Activated CD4-positive, alpha-beta T cell treated with anti-CD3 and anti-CD28 coated beads for 4 hours (primary cell): ENCODE measurements around the gene SMYD3.

Experiments
- DNase-seq, 2 donors: peaks; one replicate each; pipeline ENCODE4 v3.0.0-alpha.2; 2020

SMYD3 gene

DNA sequence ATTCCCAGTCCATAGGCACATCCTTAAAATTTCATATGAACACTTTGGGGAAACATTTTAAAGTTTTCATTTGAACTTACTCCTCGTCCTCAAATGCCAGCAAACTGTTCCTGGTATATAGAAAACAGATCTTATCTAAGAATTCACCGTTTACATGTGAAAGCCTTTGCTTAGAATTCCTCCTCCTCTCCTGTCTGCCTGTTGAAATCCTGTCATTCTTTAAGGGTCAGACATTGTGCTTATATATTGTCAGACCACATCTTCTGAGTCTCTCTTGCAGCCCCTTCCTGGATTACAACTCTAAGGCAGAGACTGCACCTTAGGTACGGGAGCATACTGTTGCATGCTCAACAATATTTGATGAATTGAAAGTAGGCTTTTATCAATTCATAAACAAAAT is 239.7 kb downstream of the SMYD3 start:
- DNase-seq = no peak

DNA sequence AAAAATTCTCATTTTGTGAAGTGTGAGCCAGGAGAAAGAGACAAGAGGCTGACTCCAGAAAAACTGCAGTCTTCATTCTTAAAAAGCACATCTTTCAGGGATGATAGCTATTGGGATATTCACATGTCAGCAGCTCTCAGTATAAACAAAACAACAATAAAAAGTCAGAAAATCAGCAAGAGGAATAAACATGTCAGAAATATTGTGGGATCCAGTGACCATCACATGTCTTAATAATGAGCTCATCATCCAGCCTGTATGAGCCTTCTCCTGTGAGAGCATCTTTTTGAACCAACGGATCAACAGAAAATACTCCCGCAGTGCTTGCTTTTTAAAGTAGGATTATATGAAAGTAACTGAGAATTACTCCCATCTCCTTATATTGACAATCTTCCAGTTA is 241.6 kb downstream of the SMYD3 start:
- no peak for DNase-seq

DNA sequence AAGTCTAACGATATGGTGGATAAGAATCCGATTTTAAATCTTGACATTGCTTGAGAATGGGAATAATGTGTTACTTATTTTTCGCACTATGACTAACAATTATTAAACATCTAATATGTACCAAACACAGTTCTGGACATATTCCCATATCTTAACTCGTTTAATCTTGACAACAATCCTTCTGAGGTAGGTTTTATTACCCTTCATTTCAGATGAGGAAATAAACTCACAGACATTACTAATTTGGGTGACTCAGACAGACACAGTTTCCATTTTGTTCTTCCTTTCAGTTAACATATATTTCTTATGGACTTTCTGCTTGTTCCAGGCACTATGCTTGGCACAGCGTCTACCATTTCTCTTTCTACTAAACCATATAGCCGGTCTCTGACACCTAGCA is 244.8 kb downstream of the SMYD3 start:
- DNase-seq = no peak

DNA sequence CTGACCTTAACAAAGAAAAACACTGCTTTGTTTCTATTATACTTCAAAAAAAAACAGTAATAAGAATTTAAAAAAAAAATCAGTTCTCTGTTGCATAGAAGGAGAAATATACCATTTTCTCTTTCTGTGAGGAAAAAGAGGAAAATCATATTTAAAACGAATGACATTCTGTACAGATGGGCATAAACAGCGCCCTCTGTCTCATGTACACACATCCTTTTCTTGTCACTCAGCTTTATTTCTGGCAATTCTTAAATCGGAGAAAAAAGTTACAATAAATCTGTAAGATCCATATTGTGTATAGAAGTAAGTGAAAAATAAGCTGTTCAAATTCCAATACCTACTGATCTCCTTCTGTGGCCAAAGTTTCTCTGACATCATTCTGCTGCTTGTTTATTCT is 245.4 kb downstream of the SMYD3 start:
- DNase-seq = no peak

DNA sequence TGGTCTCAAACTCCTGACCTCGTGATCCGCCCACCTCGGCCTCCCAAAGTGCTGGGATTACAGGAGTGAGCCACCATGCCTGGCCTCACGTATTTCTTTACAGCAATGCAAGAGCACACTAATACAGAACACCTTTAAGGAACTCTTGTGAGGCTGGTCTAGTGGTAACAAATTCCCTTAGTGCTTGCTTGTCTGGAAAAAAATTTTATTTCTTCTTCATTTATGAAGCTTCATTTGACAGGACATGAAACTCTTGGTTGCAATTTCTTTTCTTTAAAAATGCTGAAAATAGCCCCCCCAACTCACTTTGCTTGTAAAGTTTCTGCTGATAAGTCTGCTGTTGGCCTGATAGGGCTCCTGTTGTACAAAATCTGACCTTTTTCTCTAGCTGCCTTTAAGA is 248.8 kb downstream of the SMYD3 start:
- DNase-seq = no peak

DNA sequence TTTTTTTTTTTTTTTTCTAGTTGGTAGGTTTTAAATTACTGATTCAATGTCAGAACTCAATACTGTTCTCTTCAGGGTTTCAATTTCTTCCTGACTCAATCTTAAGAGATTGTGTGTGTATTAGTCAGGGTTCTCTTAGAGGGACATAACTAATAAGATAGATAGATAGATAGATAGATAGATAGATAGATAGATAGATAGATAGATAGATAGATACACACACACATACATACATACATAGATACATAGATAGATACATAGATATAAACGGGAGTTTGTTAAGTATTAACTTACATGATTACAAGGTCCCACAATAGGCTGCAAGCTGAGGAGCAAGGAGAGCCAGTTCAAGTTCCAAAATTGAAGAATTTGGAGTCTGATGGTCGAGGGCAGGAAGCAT is 251.3 kb downstream of the SMYD3 start:
- no peak for DNase-seq

DNA sequence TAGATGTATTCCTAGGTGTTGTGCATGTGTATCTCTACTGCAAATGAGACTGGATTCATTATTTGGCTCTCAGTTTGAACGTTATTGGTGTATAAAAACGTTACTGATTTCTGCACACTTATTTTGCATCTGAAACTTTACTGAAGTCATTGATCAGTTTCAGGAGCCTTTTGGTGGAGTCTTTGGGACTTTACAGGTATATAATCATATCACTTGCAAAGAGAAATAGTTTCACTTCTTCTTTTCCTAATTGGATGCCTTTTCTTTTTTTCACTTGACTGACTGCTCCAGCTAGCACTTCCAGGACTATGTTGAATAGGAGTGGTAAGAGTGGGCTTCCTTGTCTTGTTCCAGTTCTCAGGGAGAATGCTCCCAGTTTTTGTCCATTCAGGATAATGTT is 252.2 kb downstream of the SMYD3 start:
- DNase-seq = no peak

DNA sequence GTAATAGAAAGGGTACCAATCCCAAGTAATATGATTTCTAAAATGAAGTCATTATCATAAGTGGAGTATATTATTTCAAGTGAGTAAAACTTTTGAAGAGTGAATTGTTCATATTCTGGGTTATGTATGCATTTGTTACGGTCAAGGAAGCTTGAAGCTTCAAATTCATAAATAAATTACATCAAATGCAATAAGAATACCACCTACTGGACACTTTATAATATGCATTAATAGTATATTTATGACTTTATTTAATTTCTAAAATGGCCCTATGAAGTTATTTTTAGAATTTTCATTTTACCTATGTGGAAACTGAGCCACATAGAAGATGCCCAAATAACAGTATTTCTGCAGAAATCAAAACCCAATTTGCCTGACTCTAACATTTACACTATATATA is 260.6 kb downstream of the SMYD3 start:
- DNase-seq = no peak

DNA sequence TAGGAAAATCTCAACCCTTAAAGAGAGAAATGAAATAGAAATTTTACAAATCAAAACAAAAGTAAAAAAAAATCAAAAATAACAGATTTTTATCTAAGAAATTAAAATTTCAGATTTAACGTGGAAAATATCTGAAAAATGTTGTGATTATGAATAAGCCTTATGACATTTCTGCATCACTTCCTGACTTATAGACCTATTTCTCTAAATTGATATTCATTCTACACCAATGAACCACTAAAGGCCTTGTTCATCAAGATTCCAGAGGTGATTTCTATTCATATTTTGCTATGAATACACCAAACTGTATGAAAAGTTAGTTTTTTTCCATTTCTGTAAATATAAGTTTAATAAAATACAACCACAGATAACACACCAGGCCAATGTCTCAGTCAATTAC is 261.5 kb downstream of the SMYD3 start:
- no peak for DNase-seq

DNA sequence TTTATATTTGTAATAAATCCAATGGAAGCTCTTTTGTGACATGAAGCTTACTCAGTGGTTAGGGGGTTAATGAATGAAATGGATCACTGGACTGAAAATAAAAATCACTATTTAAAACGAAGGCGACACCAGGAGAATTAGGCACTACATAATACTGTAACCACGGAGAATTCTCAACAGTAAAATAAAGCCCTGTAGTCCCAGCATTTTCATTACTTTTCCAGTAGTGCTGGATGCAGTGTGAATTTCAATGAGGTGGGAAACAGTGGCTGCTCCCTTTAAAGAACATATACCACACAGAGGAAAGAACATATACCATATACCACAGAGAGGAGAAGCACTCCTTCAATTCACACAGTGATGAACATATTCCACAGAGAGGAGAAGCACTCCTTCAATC is 275.0 kb downstream of the SMYD3 start:
- no peak for DNase-seq

DNA sequence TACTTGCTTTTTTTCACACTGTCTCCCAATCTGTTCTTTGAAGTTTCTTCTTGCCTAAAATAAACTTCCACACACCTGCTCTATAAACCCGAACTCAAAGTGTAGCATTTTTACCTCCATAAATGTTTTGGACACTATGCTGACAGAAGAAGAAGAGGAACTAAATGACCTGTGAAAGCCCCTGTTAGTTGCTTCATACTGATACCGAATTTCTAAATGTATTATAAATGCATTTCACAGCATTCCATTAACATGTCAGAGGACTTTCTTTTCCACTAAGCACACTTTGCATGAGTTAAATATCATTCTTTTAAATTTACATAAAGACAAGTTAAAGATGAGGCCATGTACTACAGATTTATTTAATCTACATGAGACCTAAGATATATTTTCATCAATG is 281.0 kb downstream of the SMYD3 start:
- no peak for DNase-seq

DNA sequence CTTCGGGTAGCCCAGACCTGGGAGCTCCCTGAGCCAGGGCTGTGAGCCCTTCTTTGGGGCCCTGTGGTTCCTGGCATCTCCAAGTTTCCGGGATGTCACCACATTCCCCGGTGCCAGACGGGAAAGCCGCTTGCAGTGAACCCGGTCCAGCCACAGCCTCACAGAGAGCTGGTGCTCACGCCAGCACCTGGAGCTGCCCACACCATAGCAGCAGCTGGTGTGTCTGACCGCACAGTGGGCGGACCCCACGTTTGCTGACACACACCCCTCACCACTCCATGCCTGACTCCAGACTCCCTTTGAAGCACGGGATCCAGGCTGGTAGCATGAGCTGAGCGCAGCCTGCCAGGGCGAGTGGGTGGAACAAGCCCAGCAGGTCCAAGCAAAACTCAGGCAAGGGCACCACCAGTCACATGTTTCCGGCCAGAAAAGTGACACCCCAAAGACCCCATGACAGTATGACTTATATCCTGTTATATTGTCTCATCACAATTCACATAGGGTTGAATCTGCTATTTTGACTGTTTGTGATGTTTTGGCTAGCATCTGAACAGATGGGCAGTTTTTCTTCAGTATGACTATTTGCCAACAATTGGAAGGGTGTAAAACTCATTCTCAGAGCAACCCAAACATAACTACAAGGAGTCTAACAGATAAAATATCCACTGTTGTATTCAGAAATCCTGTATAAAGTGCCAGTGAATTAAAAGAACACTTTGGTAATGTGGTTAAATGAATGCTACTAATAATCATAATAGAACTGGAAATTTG is 285.4 kb downstream of the SMYD3 start:
- no peak for DNase-seq

DNA sequence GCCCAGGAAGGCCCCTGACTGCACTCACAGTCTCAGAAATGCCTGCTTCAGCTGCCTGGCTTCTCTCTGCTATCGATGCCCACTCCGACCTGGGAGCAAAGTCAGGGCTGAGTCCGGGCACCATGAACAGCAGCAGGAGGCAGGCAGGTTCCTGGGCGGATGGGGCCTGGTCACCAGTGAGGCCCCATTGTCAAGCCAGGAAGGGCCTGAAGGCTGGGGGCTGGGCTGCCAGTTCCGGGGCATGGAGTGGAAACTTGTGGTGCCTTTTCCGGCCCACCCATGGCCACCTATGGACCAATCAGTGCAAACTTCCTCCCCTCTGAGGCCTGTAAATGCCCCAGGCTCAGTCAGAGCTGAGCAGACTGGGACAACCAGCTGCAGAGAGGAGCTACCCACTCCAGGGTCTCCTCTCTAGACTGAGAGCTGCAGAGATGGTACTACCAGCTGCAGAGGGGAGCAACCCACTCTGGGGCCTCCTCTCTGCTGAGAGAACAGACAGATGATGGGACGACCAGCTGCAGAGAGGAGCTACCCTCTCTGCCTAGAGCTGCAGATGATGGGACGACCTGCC is 286.5 kb downstream of the SMYD3 start:
- DNase-seq = no peak

DNA sequence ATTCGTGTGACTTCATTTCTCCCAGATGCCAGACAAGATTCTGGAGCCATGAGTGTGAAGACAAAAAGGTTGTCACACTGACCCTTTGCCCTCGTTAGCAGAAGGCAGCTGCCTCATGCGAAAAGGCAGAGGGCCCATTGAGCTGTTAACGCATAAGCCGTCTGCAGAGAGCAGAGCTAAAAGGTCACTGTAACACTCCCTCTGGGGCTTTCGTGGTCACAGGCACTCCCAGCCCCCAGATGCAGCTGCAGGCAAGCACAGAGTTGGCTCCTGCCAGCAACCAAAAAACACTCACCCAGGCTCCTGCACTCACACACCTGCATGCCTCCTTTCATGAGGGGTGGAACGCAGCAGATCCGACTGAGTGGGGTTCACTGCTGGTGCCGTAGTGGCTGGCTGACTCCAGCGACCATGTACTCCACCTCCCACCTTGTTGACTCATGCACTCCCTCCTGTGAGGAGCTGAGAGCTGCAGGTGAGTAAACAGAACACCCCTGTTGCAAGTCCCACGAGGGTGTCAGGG is 287.5 kb downstream of the SMYD3 start:
- no peak for DNase-seq

DNA sequence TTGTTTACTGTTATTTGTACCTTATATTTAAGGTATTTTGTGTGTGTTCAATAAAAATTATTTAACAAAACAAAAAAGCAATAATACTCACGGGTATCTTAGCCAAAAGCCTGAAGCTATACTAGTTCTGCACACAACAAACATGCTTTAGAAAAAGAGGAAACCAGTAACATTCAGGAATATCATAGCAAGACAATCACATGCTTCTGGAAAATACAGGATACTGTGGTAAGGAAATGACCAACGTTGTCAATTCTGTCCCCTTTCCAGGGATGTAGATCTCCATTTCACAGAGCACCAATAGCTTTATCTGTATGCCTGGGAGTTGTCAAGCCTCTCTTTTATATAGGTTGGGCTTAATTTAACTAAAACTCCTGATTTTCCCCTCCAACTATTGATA is 288.4 kb downstream of the SMYD3 start:
- DNase-seq = no peak

DNA sequence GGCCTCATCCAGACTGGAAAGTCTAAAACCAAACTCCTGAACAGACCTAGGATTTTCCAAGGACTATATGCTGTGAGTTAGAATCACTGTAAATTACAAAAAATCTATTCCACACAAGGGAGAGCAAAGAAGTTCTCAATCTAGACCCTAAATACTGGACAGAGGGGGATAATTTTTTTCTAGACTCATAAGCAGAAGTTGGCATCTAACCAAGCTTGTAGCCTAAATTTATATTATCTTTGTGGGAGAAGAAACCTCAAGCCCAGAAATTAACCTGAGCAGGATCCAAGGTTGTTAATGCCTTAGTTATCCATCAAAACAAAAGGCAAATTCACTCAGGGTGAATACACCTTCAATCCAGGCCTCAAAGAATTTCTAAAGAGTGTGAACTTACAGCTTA is 290.2 kb downstream of the SMYD3 start:
- DNase-seq = no peak

DNA sequence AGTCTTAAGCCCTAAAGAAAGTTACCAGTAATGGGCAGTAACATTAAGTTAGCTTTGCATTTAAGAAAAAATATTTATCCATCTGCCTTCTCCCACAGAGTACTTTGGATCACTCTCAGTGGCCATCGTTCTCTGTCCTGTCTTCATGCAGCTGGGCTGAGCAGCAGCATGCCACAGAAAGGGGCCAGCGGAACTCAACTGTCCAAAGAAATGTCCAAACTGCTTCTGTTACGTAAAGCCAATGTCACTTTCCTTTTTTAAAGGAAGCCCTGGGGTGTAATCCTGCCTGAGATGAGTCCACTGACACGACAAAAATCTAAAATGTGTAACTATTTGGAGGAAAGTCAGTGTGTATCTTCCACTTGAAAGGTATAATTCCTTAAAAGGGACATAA is 291.6 kb downstream of the SMYD3 start:
- DNase-seq = no peak

DNA sequence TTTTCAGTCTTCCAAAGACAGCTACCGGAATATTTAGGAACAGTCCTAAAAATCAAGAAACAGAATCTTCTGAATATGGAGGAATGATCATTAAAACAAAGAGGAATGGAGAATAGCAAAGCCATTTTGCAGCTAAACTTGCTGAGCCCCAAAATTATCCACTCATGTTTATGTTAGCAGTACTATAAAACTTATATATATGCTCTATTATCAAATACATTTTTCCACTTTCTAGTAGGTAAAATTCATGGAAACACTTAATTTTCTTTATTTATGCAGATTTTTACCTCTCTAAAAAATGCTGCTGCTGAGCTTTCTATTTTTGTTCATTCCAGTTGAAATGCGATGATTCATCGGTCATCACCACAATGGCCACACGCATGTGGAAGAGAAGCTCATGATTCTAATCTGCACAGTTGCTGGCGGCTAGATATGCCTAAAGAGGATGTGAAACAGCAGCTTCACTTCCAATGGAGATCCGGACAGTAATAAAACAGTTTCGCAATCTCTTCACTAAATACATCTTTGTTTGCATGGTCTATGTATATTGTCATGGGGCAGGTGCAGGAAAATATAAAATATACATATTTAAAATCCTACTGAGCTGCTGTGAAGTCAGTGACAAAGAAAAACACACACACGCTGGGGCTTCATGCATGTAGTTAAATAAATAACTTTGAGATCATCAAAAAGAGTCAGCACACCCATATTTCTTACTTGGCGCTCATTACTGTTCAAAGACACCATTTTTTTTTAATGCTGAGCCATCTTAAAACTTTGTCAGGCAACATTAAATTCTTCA is 292.2 kb downstream of the SMYD3 start:
- DNase-seq = no peak

DNA sequence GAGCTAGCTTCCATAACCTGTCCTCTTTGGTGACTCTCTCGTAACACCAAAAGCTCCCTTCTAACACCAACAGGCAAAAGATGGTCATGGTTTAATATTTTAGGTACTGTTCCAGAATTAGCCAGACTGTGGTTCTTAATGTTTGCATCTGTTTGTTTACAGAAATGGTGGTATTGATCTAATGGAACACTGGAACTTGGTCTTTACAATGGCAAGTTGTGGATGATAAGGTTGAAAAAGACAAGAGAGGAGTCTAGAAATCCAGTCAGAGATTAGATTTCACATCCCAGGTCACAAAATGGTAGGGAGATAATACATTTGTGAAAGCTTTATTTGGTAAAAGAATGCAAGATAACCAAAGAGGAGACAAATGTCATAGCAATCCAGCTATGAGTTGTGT is 293.1 kb downstream of the SMYD3 start:
- no peak for DNase-seq

DNA sequence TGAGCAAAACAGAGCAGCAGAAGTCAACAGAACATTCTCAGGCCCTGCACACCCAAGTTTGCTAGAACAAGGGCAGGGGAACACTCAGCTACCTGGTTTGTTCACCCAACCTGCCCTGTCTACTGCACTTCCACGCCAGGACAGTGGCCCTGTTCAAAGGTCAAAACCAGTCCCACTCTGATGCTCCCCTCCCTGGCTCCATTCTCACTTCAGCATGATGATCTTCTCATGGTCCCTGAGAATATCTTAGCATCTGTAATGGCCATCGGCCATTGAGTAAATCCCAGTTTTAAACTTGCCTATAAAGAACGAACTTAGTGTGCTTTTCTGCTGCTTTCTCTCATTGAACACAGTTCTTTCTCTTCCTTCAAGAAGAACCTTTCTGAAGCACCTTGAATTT is 293.6 kb downstream of the SMYD3 start:
- DNase-seq = no peak

DNA sequence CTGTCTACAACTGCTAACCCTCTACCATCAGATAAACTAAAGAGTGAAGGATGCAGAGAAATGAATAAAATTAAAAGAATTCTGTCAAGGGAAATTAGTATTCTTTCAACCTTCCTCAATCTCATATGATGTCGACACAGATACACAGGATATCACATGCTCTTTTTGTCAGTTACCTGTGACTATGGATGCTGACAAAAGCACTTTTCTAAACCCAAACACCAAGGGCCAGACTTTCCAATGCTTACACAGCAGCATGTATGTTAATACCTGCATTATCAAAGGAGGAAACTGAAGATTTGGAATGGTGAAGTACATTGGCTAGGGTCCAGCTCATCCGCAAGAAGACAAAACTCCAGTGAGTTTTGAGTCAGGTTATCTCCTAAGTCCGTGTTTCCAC is 294.0 kb downstream of the SMYD3 start:
- no peak for DNase-seq

DNA sequence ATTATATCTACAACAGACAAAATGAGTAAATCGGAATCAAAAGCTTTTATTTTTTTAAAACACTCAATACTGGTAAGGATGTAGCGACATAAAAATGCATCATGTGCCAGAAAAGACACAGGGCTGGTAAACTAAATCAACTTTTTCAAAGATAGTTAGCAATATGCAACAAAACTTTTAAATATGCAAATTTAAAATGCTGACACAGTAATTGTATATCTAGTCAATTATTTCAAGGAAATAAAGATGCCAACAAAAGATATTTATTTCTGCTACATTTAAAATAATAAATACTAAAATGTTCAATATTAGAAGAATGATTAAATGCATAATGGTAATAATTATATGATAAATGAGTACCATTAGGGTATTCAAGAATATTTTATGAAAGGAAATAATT is 295.1 kb downstream of the SMYD3 start:
- no peak for DNase-seq

DNA sequence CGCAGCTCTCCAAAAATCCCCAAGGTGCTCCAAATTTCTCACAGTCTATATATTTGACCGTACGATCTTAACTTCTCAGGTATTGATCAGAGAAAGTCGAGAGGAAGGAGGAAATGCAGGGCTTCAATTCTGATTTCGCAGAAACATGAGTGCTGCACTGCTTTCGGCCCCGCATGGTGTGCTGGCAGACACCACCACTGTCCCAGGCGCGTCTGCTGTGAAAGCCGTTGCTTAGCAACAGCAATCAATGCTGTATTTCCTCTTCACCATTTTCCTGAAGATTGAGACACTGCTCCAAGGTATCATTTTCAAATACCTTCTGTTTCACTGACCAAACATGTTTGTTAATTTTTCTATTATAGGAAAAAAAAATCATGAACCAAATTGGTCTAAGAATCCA is 296.3 kb downstream of the SMYD3 start:
- no peak for DNase-seq

DNA sequence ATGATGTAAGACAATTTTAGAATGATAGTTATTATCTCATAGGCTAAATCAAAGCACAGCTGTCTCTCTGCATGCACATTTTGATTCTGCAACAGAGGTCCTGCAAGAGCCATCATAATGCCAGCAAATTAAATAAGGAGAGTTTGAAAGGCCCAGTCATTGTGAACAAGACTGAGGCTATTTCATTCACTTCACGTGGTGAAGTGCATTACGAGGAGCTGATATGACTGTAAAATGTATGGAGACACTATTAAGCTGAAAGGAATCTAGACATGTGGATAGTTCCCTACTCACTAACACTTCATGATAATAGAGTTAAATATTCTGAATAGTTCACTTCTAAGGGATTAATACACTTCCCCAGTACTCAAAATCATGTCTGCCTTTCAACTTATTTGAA is 299.0 kb downstream of the SMYD3 start:
- no peak for DNase-seq
